ENCODE measurements around the gene GFOD2. TPM values are rescaled to one million over a fixed set of nuclear protein-coding genes. Genes with fewer than 3 reads are reported as not detected.
A peak's percentile ranks its signal among the peaks of the same experiment; 100 is the strongest.

GFOD2 gene
- total RNA-seq, 1 donor from 2014 or later, result 18.2 TPM

DNA sequence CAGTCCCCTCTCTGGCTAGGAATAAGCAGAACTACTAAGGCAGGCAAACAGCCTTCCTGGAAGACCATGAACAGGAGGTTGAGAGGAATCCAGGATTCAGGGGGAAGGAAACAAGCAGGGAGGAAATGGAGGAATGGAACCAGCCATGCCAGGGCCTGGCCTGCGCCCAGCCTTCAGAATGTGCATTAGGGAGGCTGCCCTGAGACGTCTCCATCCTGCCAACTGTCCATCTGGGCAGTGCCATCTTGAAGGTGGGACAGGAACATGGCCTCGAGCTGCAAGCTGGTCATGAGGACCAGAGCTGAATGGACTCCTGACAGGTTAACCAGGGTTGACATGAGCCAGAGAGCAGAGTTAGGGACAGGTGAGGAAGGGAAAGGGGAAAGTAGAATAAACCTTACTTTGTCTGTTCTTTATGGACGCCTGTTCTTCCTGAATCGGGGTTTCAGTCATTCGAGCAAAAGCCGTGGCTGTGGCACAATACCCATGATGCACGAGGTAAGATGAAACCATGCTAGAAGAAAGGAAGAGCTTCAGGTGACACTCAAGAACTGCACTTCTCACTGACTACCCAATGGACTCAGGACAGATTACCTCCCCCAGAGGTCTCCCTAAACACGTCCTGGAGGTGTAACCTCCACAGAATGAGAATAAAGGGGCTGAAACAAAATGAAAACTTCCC lies 12.1 kb upstream of the GFOD2 start:
- no peaks in the 10 kb centered on the region for H3K4me1 ChIP-seq
- no peak for ATAC-seq
- H3K9me3 ChIP-seq, result no peaks in the 10 kb centered on the region
- no peaks in the 10 kb centered on the region for H3K27me3 ChIP-seq
- no peak overlapping the region for H3K27ac ChIP-seq
- H3K4me3 ChIP-seq, result no peak overlapping the region
- TF ChIP-seq, protein P1, sequence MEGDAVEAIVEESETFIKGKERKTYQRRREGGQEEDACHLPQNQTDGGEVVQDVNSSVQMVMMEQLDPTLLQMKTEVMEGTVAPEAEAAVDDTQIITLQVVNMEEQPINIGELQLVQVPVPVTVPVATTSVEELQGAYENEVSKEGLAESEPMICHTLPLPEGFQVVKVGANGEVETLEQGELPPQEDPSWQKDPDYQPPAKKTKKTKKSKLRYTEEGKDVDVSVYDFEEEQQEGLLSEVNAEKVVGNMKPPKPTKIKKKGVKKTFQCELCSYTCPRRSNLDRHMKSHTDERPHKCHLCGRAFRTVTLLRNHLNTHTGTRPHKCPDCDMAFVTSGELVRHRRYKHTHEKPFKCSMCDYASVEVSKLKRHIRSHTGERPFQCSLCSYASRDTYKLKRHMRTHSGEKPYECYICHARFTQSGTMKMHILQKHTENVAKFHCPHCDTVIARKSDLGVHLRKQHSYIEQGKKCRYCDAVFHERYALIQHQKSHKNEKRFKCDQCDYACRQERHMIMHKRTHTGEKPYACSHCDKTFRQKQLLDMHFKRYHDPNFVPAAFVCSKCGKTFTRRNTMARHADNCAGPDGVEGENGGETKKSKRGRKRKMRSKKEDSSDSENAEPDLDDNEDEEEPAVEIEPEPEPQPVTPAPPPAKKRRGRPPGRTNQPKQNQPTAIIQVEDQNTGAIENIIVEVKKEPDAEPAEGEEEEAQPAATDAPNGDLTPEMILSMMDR (IDR thresholded peaks at IDR 0.05), result no peak
- DNase-seq, result peak; percentile 15
- intact Hi-C loops (cut with DNase I), result no loop called here
- peaks cover 63% of the 10 kb centered on the region for H3K36me3 ChIP-seq

DNA sequence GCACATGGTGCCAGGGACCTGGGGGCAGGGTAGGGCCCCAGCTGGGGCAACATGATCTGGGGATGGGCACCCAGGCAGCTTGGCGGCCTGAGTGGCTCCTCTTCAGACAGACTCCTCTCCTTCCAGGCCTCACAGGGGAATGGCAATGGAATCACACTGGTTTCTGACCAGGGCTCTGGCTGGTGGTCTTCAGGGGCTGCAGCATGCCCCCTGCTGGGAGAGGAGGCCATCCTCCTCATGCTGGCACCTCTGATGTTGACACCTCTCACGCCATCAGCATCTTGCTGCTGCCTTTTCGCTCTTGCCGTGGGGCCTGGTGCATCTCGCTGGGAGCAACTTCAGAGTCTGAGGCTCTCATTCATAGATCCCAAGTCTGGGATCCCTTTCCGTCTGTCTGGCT lies 11.2 kb upstream of the GFOD2 start:
- no peak overlapping the region for H3K27ac ChIP-seq
- DNase-seq, result peak; percentile 45

DNA sequence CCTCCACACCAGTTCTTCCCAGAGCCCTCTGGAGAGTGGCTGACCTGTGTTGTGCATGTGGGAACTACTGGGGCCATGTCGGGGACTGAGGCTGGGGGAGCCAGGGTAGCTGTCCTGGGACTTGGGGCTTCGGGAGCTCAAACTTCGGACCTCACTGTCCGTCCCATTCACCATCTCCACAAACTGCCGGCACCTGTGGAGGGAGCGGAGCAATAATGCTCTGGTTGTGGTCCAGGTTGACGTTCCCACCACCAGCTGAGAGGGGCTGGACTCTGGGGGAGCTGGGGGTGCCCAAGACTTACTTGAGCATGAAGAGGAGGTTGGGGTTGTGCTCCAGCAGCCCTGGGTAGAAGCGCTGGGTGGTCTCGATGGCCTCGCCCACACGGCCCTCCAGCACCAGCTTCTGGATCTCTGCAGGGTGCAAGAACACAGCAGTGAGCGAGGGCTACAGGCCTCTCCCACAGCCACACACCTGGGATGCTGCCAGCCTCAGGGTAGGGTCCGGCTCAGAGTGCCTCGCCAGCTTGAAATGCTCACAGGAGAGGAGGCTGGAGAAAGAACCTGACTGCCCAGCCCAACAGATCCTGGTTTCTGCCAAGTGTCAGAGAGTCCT lies 10.6 kb upstream of the GFOD2 start:
- Histone ChIP-seq H3K27me3 (no peaks in the 10 kb centered on the region), H3K9me3 (no peaks in the 10 kb centered on the region), H3K36me3 (peaks cover 65% of the 10 kb centered on the region), H3K4me1 (no peaks in the 10 kb centered on the region), H3K4me3 (no peak overlapping the region), H3K27ac (no peak overlapping the region)
- intact Hi-C loops (cut with DNase I), result no loop called here
- ATAC-seq, result no peak
- DNase-seq, result peak; percentile 48
- TF ChIP-seq, protein P1 (IDR thresholded peaks at IDR 0.05), result no peak

More for the DNA sequence above, 11.2 kb upstream of the GFOD2 start:
- no peak for ATAC-seq
- H3K4me1 ChIP-seq, result no peaks in the 10 kb centered on the region
- no peak overlapping the region for H3K4me3 ChIP-seq
- no peaks in the 10 kb centered on the region for H3K27me3 ChIP-seq
- H3K36me3 ChIP-seq, result peaks cover 64% of the 10 kb centered on the region
- no peaks in the 10 kb centered on the region for H3K9me3 ChIP-seq
- intact Hi-C loops (cut with DNase I), result no loop called here
- TF ChIP-seq, protein P1 (IDR thresholded peaks at IDR 0.05), result no peak

DNA sequence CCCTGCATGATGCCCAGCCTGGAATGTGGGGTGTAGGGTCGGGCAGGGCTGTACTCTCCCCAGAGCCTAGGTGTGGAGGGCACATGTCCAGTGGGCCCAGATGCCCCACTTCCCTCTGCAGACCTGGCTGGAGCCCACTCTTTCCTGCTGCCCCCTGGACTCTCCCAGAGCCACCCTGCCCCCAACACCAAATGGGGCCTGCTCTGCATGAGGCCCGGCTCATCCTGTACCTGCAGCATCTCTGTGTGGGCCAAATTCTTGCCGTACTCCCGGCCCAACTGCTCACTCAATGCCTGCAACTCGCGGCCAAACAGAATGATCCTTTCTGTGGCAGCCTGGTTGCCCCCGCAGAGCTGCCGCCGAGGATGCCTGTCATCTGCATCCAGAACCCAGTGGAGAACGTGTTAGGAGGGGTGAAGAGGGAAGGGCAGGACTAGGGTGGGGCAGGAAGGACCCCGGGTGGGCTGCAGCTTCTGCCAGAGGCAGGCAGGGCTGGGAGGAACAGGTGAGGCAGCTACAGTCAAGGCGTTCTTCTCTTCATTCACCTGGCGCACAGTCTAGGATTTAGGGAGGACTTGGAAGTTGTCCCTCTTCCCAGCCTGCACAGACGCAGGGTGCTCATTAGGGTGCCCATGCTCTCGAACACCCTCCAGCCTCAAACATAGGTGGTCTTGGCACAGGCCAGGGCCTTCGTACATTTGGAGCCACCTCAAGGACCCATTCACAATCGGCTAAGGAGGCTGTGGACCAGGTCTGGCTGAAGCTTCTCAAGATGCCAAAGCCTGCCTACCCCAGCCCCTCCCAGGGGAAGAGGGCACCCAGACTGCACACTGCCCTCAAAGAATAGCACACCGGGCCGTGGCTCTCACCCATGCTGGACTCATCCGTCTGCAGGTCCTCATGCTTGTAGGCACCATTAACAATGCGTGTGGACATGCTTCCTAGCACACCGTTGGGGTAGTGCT lies 8.7 kb upstream of the GFOD2 start:
- no peak for ATAC-seq
- Histone ChIP-seq H3K4me3 (no peak overlapping the region), H3K27ac (no peak overlapping the region), H3K4me1 (no peaks in the 10 kb centered on the region), H3K36me3 (peaks cover 63% of the 10 kb centered on the region), H3K27me3 (no peaks in the 10 kb centered on the region), H3K9me3 (no peaks in the 10 kb centered on the region)
- intact Hi-C loops (cut with DNase I), result no loop called here
- TF ChIP-seq, protein P1 (IDR thresholded peaks at IDR 0.05), result no peak
- peak; percentile 43 for DNase-seq

DNA sequence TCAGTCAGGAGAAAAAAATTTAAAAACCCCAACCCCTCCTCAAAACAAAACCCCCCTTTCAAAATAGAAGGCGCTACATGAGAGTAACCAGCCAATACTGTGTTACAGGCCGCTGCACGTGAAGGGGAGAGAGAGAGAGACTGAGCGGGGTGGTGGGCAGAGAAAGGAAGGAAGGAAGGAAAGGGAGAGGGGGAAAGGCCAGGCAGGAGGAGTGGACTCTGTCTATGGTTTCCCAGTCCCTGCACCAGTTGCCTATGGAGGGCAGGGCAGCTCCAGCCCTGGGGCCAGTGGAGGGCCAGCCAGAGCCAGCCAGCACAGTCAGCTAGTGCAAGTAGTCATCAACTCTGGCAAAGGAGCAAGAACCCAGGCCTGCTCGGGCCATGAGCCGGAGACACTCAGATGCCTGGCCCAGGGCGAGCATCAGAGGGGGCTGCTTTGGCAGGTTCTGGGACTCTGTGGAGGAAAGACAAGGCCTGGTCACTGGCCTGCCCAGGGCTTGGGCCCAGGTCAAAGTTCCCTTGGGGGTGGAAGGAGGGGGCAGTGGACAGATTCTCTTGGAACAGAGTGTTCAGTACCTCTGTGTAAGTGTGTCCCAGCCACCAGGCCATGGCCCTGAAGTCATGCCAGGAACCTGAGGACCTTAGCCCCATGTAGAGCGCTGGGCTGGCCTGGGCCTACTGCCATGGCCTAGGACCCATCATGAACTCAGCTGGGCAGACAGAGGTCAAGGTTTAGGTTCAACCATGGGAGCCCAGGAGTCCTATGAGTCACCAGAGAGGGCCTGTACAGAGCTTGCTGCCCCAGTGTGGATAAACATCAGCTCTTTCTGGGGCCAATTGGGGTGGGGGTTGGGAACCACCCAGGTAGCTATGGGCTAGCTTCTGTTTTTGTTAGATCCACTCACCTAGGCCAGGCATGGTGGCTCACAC lies 7.3 kb upstream of the GFOD2 start:
- Histone ChIP-seq H3K36me3 (peaks cover 58% of the 10 kb centered on the region), H3K4me1 (no peaks in the 10 kb centered on the region), H3K27me3 (no peaks in the 10 kb centered on the region), H3K9me3 (no peaks in the 10 kb centered on the region), H3K4me3 (no peak overlapping the region), H3K27ac (no peak overlapping the region)
- intact Hi-C loops (cut with DNase I), result no loop called here
- TF ChIP-seq, protein P1 (IDR thresholded peaks at IDR 0.05), result no peak
- peak; percentile 59 for DNase-seq
- no peak for ATAC-seq
